ENCODE results near the gene FNDC3B. TPM values are rescaled to one million over a fixed set of nuclear protein-coding genes. Genes with fewer than 3 reads are reported as not detected.

The FNDC3B gene
- total and polyA plus RNA-seq, 2 of the 8 experiments (the other 6 are each of a cell fraction or from before 2014, with no cell fraction given): 14.1 to 44.4 TPM

- no peak overlapping the region for H2AFZ ChIP-seq (ENCODE audit: low read length)
- no peak overlapping the region for H3K18ac ChIP-seq (ENCODE audit: extremely low read depth, low read length)
- H2BK120ac ChIP-seq (replicated peaks; ENCODE audit: low read depth, low read length): no peak overlapping the region
- H3K9ac ChIP-seq (replicated peaks in 1 of 4; ENCODE audit: extremely low read depth in 1 of 4, low read depth in 3 of 4, low read length in 3 of 4): no peak overlapping the region
- no peak overlapping the region for H2BK15ac ChIP-seq (ENCODE audit: low read length)
- H3K14ac ChIP-seq (ENCODE audit: insufficient read length): no peak overlapping the region
- H3K27ac ChIP-seq (ENCODE audit: low read depth, low read length): no peak overlapping the region
- no peak overlapping the region for H4K5ac ChIP-seq (ENCODE audit: insufficient read length, low read depth, low read length)
- no peak overlapping the region for H3K56ac ChIP-seq (replicated peaks; ENCODE audit: insufficient read length, low read depth, low read length)
- H3K36me3 ChIP-seq (ENCODE audit: control insufficient read depth in 2 of 4, insufficient read depth in 4 of 4, low read length in 3 of 4): peaks cover 0 to 16% (median 7%) of the 10 kb centered on the region in 4 experiments; a peak in 7 of 8 replicates
- WGBS, 2 experiments (ENCODE audit: extremely low coverage in 1 of 2, insufficient coverage in 1 of 2, insufficient read length in 1 of 2, insufficient replicate concordance in 2 of 2, low coverage in 1 of 2, low lambda C conversion rate in 2 of 2, missing lambda C conversion rate in 1 of 2): 69% methylated on average over 3 of the region's 3 CpGs; no CpG with 5 or more reads in 1 of the 2 experiments
- H3K27me3 ChIP-seq (replicated peaks in 1 of 4; ENCODE audit: control insufficient read depth in 3 of 4, extremely low read depth in 1 of 4, insufficient read depth in 3 of 4, low read length in 3 of 4): no peaks in the 10 kb centered on the region
- FAIRE-seq: no peak
- no peaks in the 10 kb centered on the region; a peak in 1 of 7 replicates for H3K4me1 ChIP-seq (replicated peaks in 1 of 4; ENCODE audit: control insufficient read depth in 3 of 4, insufficient read depth in 4 of 4, low read length in 3 of 4)
- peaks cover 0 to 4% of the 10 kb centered on the region in 2 experiments; a peak in 1 of 4 replicates for H3K9me3 ChIP-seq (ENCODE audit: insufficient read depth in 2 of 2, low read depth in 1 of 2, low read length in 1 of 2)
- H3K79me1 ChIP-seq (ENCODE audit: low read depth, low read length): no peaks in the 10 kb centered on the region
- TF ChIP-seq BRCA1 (IDR thresholded peaks at IDR 0.05; ENCODE audit: low read depth, low read length) (no peak), CBX8 (IDR thresholded peaks at IDR 0.05; ENCODE audit: borderline replicate concordance, low read depth, low read length) (no peak), SIRT6 (IDR thresholded peaks at IDR 0.05; ENCODE audit: low read length) (no peak), GABPA (IDR thresholded peaks at IDR 0.05; ENCODE audit: borderline replicate concordance, insufficient read depth, low read length) (no peak), SP4 (IDR thresholded peaks at IDR 0.05; ENCODE audit: low read length) (no peak), USF2 (IDR thresholded peaks at IDR 0.05; ENCODE audit: low read length) (no peak), ATF2 (IDR thresholded peaks at IDR 0.05; ENCODE audit: low read length) (no peak), JUN (IDR thresholded peaks at IDR 0.05; ENCODE audit: low read depth, low read length) (no peak), SUZ12 (IDR thresholded peaks at IDR 0.05; ENCODE audit: low read length) (no peak), TBP (IDR thresholded peaks at IDR 0.05; ENCODE audit: low read depth, low read length) (no peak), CREB1 (IDR thresholded peaks at IDR 0.05) (no peak)
- H3K4me2 ChIP-seq (ENCODE audit: insufficient read depth in 1 of 2, low read depth in 2 of 2, low read length in 2 of 2): no peak overlapping the region; a peak in 1 of 4 replicates
- H3K23me2 ChIP-seq (ENCODE audit: low read depth, low read length): no peaks in the 10 kb centered on the region
- ChIA-PET CTCF (ENCODE audit: partially characterized antibody) (interaction anchor here (0.6 to 1.8 kb wide), 5 partner anchors 10 to 93 kb away, joined by 3 to 7 read pairs (median 4); no protein-coding TSS in a partner anchor), POLR2A (ENCODE audit: partially characterized antibody) (no interaction called here)
- no peak overlapping the region for H2BK20ac ChIP-seq (ENCODE audit: low read length)
- H3K23ac ChIP-seq (ENCODE audit: insufficient read length): no peak overlapping the region
- no peaks in the 10 kb centered on the region for H3K79me2 ChIP-seq (ENCODE audit: control insufficient read depth in 1 of 2, insufficient read depth in 2 of 2, low read length in 2 of 2)
- peak overlapping the region in 1 of 4 experiments; percentile 10; a peak in 1 of 8 replicates for H3K4me3 ChIP-seq (ENCODE audit: extremely low read depth in 1 of 4, insufficient read depth in 2 of 4, low read depth in 3 of 4, low read length in 4 of 4)
- H4K91ac ChIP-seq (replicated peaks; ENCODE audit: insufficient read length, low read length): no peak overlapping the region
- DNase-seq (ENCODE audit: low read depth in 1 of 2, low spot score in 2 of 2): no peak
- H4K20me1 ChIP-seq (replicated peaks in 1 of 2; ENCODE audit: control insufficient read depth in 1 of 2, insufficient read depth in 2 of 2, low read length in 2 of 2): no peaks in the 10 kb centered on the region
- no peak overlapping the region for H3K4ac ChIP-seq (replicated peaks; ENCODE audit: insufficient read length, low read depth, low read length)
- H2BK5ac ChIP-seq (ENCODE audit: low read depth, low read length): no peak overlapping the region
- H2BK12ac ChIP-seq (ENCODE audit: low read depth, low read length): no peak overlapping the region
- H4K8ac ChIP-seq (ENCODE audit: extremely low read depth, insufficient read depth, low read length): no peak overlapping the region
- no peak overlapping the region for H2AK5ac ChIP-seq (ENCODE audit: low read depth, low read length)
Measured at GRCh38 chr3:172365028-172365567, 325.7 kb downstream of the FNDC3B start.
